OCI-LY7 (cell line): Measurements from ENCODE around the gene SLC66A1.

Experiments used
- EZH2phosphoT487 ChIP-seq: fragments of 200-600 bp; sonication (generic); IDR thresholded peaks from 2 replicates; pipeline ENCODE4 v1.6.1; 2018; ENCODE audit warnings: low read depth, borderline replicate concordance, mild to moderate bottlenecking, mixed run types, antibody characterized with exemption, low read length, moderate library complexity, mixed read lengths
- TF ChIP-seq, protein P1 (sequence below): fragments of 200-600 bp; sonication (generic); conservative IDR thresholded peaks from 2 replicates; pipeline ENCODE4 v1.5.1; 2014; ENCODE audit warnings: mild to moderate bottlenecking, antibody characterized with exemption, low read length, moderate library complexity, mixed read lengths

DNA sequence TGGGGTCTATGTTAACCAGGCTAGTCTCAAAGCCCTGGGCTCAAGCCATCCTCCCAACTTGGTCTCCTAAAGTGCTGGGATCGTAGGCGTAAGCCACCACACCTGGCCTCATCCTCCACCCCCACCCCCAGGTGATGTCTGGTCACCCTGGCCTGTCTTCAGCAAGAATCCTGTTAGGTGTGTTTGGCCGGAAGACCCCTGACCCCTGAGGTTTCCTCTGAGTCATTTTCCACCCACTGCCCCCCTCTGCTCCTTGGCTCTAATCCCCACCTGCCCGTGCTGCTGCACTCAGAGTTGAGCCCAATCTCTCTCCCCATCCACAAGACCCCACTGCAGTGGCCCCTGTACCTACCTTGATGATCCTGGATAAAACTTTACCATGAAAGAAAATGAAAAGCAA, 25.2 kb downstream of the SLC66A1 start:
- TF ChIP-seq, protein P1, sequence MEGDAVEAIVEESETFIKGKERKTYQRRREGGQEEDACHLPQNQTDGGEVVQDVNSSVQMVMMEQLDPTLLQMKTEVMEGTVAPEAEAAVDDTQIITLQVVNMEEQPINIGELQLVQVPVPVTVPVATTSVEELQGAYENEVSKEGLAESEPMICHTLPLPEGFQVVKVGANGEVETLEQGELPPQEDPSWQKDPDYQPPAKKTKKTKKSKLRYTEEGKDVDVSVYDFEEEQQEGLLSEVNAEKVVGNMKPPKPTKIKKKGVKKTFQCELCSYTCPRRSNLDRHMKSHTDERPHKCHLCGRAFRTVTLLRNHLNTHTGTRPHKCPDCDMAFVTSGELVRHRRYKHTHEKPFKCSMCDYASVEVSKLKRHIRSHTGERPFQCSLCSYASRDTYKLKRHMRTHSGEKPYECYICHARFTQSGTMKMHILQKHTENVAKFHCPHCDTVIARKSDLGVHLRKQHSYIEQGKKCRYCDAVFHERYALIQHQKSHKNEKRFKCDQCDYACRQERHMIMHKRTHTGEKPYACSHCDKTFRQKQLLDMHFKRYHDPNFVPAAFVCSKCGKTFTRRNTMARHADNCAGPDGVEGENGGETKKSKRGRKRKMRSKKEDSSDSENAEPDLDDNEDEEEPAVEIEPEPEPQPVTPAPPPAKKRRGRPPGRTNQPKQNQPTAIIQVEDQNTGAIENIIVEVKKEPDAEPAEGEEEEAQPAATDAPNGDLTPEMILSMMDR: no peak
- TF ChIP-seq EZH2phosphoT487: no peak
